ENCODE measurements around the gene LRP1B. TPM values are rescaled to one million over a fixed set of nuclear protein-coding genes. Genes with fewer than 3 reads are reported as not detected.

The LRP1B gene
- total and polyA plus RNA-seq, 2 of the 8 experiments (the other 6 are each of a cell fraction or from before 2014, with no cell fraction given) = 0.03 TPM; not detected in 1

DNA sequence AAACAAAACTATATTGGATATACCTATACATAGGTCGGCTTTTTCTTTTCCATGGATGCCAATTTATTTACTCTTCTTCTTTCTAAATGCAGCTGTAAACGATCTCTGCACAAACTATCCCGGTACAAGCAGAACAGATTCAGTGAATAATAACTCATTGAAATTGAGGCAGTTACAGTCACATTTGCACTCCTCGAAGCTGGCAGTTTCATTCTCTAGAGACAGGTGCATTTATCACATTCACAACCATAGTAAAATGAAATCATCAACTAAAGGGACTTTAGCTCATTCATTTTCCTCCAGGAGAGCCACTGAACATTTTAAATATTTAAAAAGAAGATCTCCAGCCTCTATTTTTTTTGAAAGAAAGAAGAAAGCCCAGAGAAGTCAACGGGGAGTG lies 551.7 kb downstream of the LRP1B start:
- DNase-seq (ENCODE audit: low read depth in 1 of 2, low spot score in 2 of 2) = no peak
- FAIRE-seq = no peak
- H3K23ac ChIP-seq (ENCODE audit: insufficient read length) = no peak overlapping the region
- H3K14ac ChIP-seq (ENCODE audit: insufficient read length) = no peak overlapping the region
- H3K18ac ChIP-seq (ENCODE audit: extremely low read depth, low read length) = no peak overlapping the region
- peaks cover 0 to 4% of the 10 kb centered on the region in 2 experiments; a peak in 1 of 4 replicates for H3K9me3 ChIP-seq (ENCODE audit: insufficient read depth in 2 of 2, low read depth in 1 of 2, low read length in 1 of 2)
- no peak overlapping the region for H2BK15ac ChIP-seq (ENCODE audit: low read length)
- H3K56ac ChIP-seq (replicated peaks; ENCODE audit: insufficient read length, low read depth, low read length) = no peak overlapping the region
- no peak overlapping the region for H2AFZ ChIP-seq (ENCODE audit: low read length)
- H3K79me1 ChIP-seq (ENCODE audit: low read depth, low read length) = no peaks in the 10 kb centered on the region
- H4K91ac ChIP-seq (replicated peaks; ENCODE audit: insufficient read length, low read length) = no peak overlapping the region
- H4K8ac ChIP-seq (ENCODE audit: extremely low read depth, insufficient read depth, low read length) = no peak overlapping the region
- no peaks in the 10 kb centered on the region for H3K23me2 ChIP-seq (ENCODE audit: low read depth, low read length)
- ChIA-PET POLR2A (ENCODE audit: partially characterized antibody) (no interaction called here), CTCF (ENCODE audit: partially characterized antibody) (no interaction called here)
- H4K5ac ChIP-seq (ENCODE audit: insufficient read length, low read depth, low read length) = no peak overlapping the region
- H2BK5ac ChIP-seq (ENCODE audit: low read depth, low read length) = no peak overlapping the region
- H2AK5ac ChIP-seq (ENCODE audit: low read depth, low read length) = no peak overlapping the region
- 86% methylated on average over 5 of the region's 5 CpGs; no CpG with 5 or more reads in 1 of the 2 experiments for WGBS, 2 experiments (ENCODE audit: extremely low coverage in 1 of 2, insufficient coverage in 1 of 2, insufficient read length in 1 of 2, insufficient replicate concordance in 2 of 2, low coverage in 1 of 2, low lambda C conversion rate in 2 of 2, missing lambda C conversion rate in 1 of 2)
- H2BK120ac ChIP-seq (replicated peaks; ENCODE audit: low read depth, low read length) = no peak overlapping the region
- H3K27me3 ChIP-seq (replicated peaks in 1 of 4; ENCODE audit: control insufficient read depth in 3 of 4, extremely low read depth in 1 of 4, insufficient read depth in 3 of 4, low read length in 3 of 4) = no peaks in the 10 kb centered on the region
- H3K4me3 ChIP-seq (ENCODE audit: extremely low read depth in 1 of 4, insufficient read depth in 2 of 4, low read depth in 3 of 4, low read length in 4 of 4) = no peak overlapping the region
- H3K9ac ChIP-seq (replicated peaks in 1 of 4; ENCODE audit: extremely low read depth in 1 of 4, low read depth in 3 of 4, low read length in 3 of 4) = no peak overlapping the region
- peaks cover 0 to 8% (median 0%) of the 10 kb centered on the region in 4 experiments; a peak in 1 of 7 replicates for H3K4me1 ChIP-seq (replicated peaks in 1 of 4; ENCODE audit: control insufficient read depth in 3 of 4, insufficient read depth in 4 of 4, low read length in 3 of 4)
- no peak overlapping the region for H2BK12ac ChIP-seq (ENCODE audit: low read depth, low read length)
- no peak overlapping the region for H3K27ac ChIP-seq (ENCODE audit: low read depth, low read length)
- H4K20me1 ChIP-seq (replicated peaks in 1 of 2; ENCODE audit: control insufficient read depth in 1 of 2, insufficient read depth in 2 of 2, low read length in 2 of 2) = no peaks in the 10 kb centered on the region
- H2BK20ac ChIP-seq (ENCODE audit: low read length) = no peak overlapping the region
- H3K36me3 ChIP-seq (ENCODE audit: control insufficient read depth in 2 of 4, insufficient read depth in 4 of 4, low read length in 3 of 4) = no peaks in the 10 kb centered on the region
- H3K4me2 ChIP-seq (ENCODE audit: insufficient read depth in 1 of 2, low read depth in 2 of 2, low read length in 2 of 2) = no peak overlapping the region
- no peaks in the 10 kb centered on the region for H3K79me2 ChIP-seq (ENCODE audit: control insufficient read depth in 1 of 2, insufficient read depth in 2 of 2, low read length in 2 of 2)
- no peak overlapping the region for H3K4ac ChIP-seq (replicated peaks; ENCODE audit: insufficient read length, low read depth, low read length)
- TF ChIP-seq SUZ12 (IDR thresholded peaks at IDR 0.05; ENCODE audit: low read length) (no peak), HDAC2 (IDR thresholded peaks at IDR 0.05; ENCODE audit: borderline replicate concordance in 1 of 2, low read depth in 2 of 2, low read length in 2 of 2) (no peak), ASH2L (IDR thresholded peaks at IDR 0.05; ENCODE audit: low read length) (no peak)

Measured in H1 (cell line).